Kidney (tissue), 14 donors: ENCODE measurements around the gene FAM13A. TPM values are rescaled to one million over a fixed set of nuclear protein-coding genes. Genes with fewer than 3 reads are reported as not detected.

Source experiments
- DNase-seq, 5 donors: peaks; one replicate each; pipeline ENCODE4 v3.0.0-alpha.2; 2013 to 2020
- FAIRE-seq: peaks from 2 replicates; lab custom pipeline; 2012; peaks lifted over from hg19 to GRCh38; lab: Jason Lieb, UNC
- H3K27ac ChIP-seq, 2 donors: one replicate each; pipeline ENCODE4 v1.7.0; 2013; ENCODE audit warnings: low read depth in 2 of 2, low read length in 2 of 2, inconsistent platforms in 1 of 2
- H3K27me3 ChIP-seq: one replicate; pipeline ENCODE4 v1.7.1; 2013; ENCODE audit warnings: low read length, inconsistent platforms; ENCODE audit not compliant: control insufficient read depth, insufficient read depth
- H3K36me3 ChIP-seq, 3 donors: one replicate each; pipeline versions ENCODE4 v1.7.0 to v1.7.1; 2013; ENCODE audit warnings: low read length in 3 of 3, control low read depth in 1 of 3, inconsistent platforms in 1 of 3; ENCODE audit not compliant: insufficient read depth in 3 of 3, control insufficient read depth in 2 of 3
- H3K4me1 ChIP-seq, 3 donors: one replicate each; pipeline versions ENCODE4 v1.7.0 to v1.7.1; 2013; ENCODE audit warnings: low read length in 3 of 3, inconsistent platforms in 1 of 3, low read depth in 1 of 3; ENCODE audit not compliant: control insufficient read depth in 2 of 3, insufficient read depth in 2 of 3
- H3K4me3 ChIP-seq, 3 donors: one replicate each; pipeline versions ENCODE4 v1.7.0 to v1.8.1; 2013; ENCODE audit warnings: low read length in 3 of 3, control low read depth in 1 of 3, inconsistent platforms in 1 of 3
- H3K9ac ChIP-seq, 3 donors: one replicate each; pipeline versions ENCODE4 v1.7.0 to v1.7.1; 2013; ENCODE audit warnings: low read length in 3 of 3, control low read depth in 1 of 3, inconsistent platforms in 1 of 3
- H3K9me3 ChIP-seq, 3 donors: one replicate each; pipeline versions ENCODE4 v1.7.0 to v1.7.1; 2013; ENCODE audit warnings: low read length in 3 of 3, control low read depth in 1 of 3, inconsistent platforms in 1 of 3; ENCODE audit not compliant: control insufficient read depth in 2 of 3, insufficient read depth in 1 of 3
- intact Hi-C: fragments of 100-400 bp; cut with DNase I; formaldehyde crosslinking; loops from one replicate; pipeline ENCODE4 v1.11.1; 2022
- polyA plus RNA-seq: library from polyadenylated mRNA; stranded (reverse); fragments of 350-450 nt; fragmentation: Illumina TruSeq; extraction: RNeasy Lipid Tissue Mini Kit (QIAGEN cat#74804); gene quantifications from one replicate; pipeline ENCODE4 v1.2.3, GENCODE V29; 2014; ENCODE audit warnings: low read depth, low replicate concordance; ENCODE audit not compliant: insufficient read depth
- total RNA-seq: library from RNA; stranded (reverse); fragmentation: NEBNext Ultra II Directional; extraction: Animal tissue kit (Norgen Biotek cat#: 25700); gene quantifications from one replicate; pipeline ENCODE4 v1.2.1, GENCODE V29; 2021
- TF ChIP-seq, protein P1 (sequence below): IDR thresholded peaks from 3 replicates; pipeline ENCODE4 v1.5.1; 2012; ENCODE audit warnings: mild to moderate bottlenecking, moderate library complexity, borderline replicate concordance; ENCODE audit not compliant: insufficient read depth; ENCODE audit errors: extremely low read depth
- donor health status: control.
- donor health status: control.
- donor health status: control.
- donor health status: control.
- donor health status: control.
- donor health status: DM: yes; HTN: yes; CAD: no.
- donor health status: Normal renal cell carcinoma (clear cell type).

The FAM13A gene
- total and polyA plus RNA-seq, 2 donors from 2014 or later, result 12.9 to 48.3 TPM

DNA sequence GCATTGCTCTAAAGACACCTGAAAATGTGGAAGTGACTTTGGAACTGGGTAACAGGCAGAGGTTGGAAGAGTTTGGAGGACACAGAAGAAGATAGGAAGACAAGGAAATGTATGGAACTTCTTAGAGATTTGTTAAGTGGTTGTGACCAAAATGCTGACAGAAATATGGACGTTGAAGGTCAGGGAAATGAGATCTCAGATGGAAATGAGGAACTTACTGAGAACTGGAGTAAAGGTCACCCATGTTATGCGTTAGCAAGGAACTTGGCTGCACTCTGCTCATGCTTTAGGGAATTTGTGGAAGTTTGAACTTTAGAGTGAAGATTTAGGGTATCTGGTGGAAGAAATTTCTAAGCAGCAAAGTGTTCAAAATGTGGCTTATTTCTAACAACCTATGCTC is 99.4 kb downstream of the FAM13A start:
- no peak for FAIRE-seq
- no peaks in the 10 kb centered on the region for H3K36me3 ChIP-seq
- DNase-seq, result peak in 1 of 5 donors; percentile 14
- peak overlapping the region in 1 of 2 donors; percentile 17 for H3K27ac ChIP-seq
- H3K4me3 ChIP-seq, result no peak overlapping the region
- no peaks in the 10 kb centered on the region for H3K27me3 ChIP-seq
- no peak overlapping the region for H3K9ac ChIP-seq
- intact Hi-C loops, result no loop called here
- no peaks in the 10 kb centered on the region for H3K9me3 ChIP-seq
- no peaks in the 10 kb centered on the region for H3K4me1 ChIP-seq
- TF ChIP-seq, protein P1, sequence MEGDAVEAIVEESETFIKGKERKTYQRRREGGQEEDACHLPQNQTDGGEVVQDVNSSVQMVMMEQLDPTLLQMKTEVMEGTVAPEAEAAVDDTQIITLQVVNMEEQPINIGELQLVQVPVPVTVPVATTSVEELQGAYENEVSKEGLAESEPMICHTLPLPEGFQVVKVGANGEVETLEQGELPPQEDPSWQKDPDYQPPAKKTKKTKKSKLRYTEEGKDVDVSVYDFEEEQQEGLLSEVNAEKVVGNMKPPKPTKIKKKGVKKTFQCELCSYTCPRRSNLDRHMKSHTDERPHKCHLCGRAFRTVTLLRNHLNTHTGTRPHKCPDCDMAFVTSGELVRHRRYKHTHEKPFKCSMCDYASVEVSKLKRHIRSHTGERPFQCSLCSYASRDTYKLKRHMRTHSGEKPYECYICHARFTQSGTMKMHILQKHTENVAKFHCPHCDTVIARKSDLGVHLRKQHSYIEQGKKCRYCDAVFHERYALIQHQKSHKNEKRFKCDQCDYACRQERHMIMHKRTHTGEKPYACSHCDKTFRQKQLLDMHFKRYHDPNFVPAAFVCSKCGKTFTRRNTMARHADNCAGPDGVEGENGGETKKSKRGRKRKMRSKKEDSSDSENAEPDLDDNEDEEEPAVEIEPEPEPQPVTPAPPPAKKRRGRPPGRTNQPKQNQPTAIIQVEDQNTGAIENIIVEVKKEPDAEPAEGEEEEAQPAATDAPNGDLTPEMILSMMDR, result no peak

- intact Hi-C loops, result no loop called here
Measured at GRCh38 chr4:88955580-88956380, 101.2 kb downstream of the FAM13A start.

GRCh38 chr4:88953400-88953799 is 103.6 kb downstream of the FAM13A start:
- no peak overlapping the region for H3K9ac ChIP-seq
- intact Hi-C loops, result no loop called here
- no peaks in the 10 kb centered on the region for H3K4me1 ChIP-seq
- H3K9me3 ChIP-seq, result no peaks in the 10 kb centered on the region
- DNase-seq (no peak), FAIRE-seq (no peak)
- TF ChIP-seq, protein P1, result no peak
- no peak overlapping the region for H3K4me3 ChIP-seq
- H3K27me3 ChIP-seq, result no peaks in the 10 kb centered on the region
- H3K27ac ChIP-seq, result no peak overlapping the region
- H3K36me3 ChIP-seq, result no peaks in the 10 kb centered on the region

More at GRCh38 chr4:88955580-88956380, 101.2 kb downstream of the FAM13A start:
- FAIRE-seq (no peak), DNase-seq (no peak)
- no peaks in the 10 kb centered on the region for H3K4me1 ChIP-seq
- no peaks in the 10 kb centered on the region for H3K9me3 ChIP-seq
- no peaks in the 10 kb centered on the region for H3K36me3 ChIP-seq
- TF ChIP-seq, protein P1, result no peak
- H3K9ac ChIP-seq, result no peak overlapping the region
- no peak overlapping the region for H3K27ac ChIP-seq
- no peaks in the 10 kb centered on the region for H3K27me3 ChIP-seq
- no peak overlapping the region for H3K4me3 ChIP-seq
